Hepatocyte (in vitro differentiated cells): Measurements from ENCODE around the gene PPP2R5C. TPM values are rescaled to one million over a fixed set of nuclear protein-coding genes. Genes with fewer than 3 reads are reported as not detected.

ENCODE experiments used
- DNase-seq: peaks from one replicate; pipeline ENCODE4 v3.0.0-alpha.2; 2016; ENCODE audit warnings: low spot score
- H2AFZ ChIP-seq: fragments of 200-600 bp; sonication (generic); 2 replicates; pipeline ENCODE4 v1.6.0; 2016; ENCODE audit warnings: antibody characterized with exemption, mild to moderate bottlenecking
- H3K27ac ChIP-seq: fragments of 200-600 bp; sonication (generic); 2 replicates; pipeline ENCODE4 v1.5.1; 2016; ENCODE audit warnings: mild to moderate bottlenecking
- H3K27me3 ChIP-seq: fragments of 200-600 bp; sonication (generic); 2 replicates; pipeline ENCODE4 v1.6.1; 2016
- H3K36me3 ChIP-seq: fragments of 200-600 bp; sonication (generic); replicated peaks from 2 replicates; pipeline ENCODE4 v1.5.1; 2016; ENCODE audit warnings: low read depth; ENCODE audit not compliant: insufficient read depth
- H3K4me1 ChIP-seq: fragments of 200-600 bp; sonication (generic); 2 replicates; pipeline ENCODE4 v1.5.1; 2016; ENCODE audit warnings: mild to moderate bottlenecking, moderate library complexity; ENCODE audit not compliant: insufficient read depth
- H3K4me2 ChIP-seq: fragments of 200-600 bp; sonication (generic); 2 replicates; pipeline ENCODE4 v1.6.0; 2016
- H3K4me3 ChIP-seq: fragments of 200-600 bp; sonication (generic); 2 replicates; pipeline ENCODE4 v1.5.1; 2016; ENCODE audit warnings: mild to moderate bottlenecking
- H3K79me2 ChIP-seq: fragments of 200-600 bp; sonication (generic); 2 replicates; pipeline ENCODE4 v1.6.0; 2017; ENCODE audit warnings: mild to moderate bottlenecking
- H3K9me2 ChIP-seq: fragments of 200-600 bp; sonication (generic); replicated peaks from 2 replicates; pipeline ENCODE4 v1.6.0; 2017; ENCODE audit warnings: mild to moderate bottlenecking; ENCODE audit not compliant: insufficient read depth
- H3K9me3 ChIP-seq: fragments of 200-600 bp; sonication (generic); 2 replicates; pipeline ENCODE4 v1.5.1; 2016; ENCODE audit warnings: low read depth, mild to moderate bottlenecking
- H4K20me1 ChIP-seq: fragments of 200-600 bp; sonication (generic); 2 replicates; pipeline ENCODE4 v1.6.0; 2016; ENCODE audit warnings: mild to moderate bottlenecking; ENCODE audit not compliant: insufficient read depth, poor library complexity, severe bottlenecking
- EZH2 ChIP-seq: fragments of 200-600 bp; sonication (generic); IDR thresholded peaks from 2 replicates; pipeline ENCODE4 v1.6.1; 2016; ENCODE audit warnings: antibody characterized with exemption, mild to moderate bottlenecking, borderline replicate concordance
- EZH2phosphoT487 ChIP-seq: fragments of 200-600 bp; sonication (generic); IDR thresholded peaks from one replicate; pipeline ENCODE4 v1.6.1; 2018; ENCODE audit warnings: antibody characterized with exemption, mild to moderate bottlenecking, low read depth, moderate library complexity; ENCODE audit not compliant: unreplicated experiment, severe bottlenecking
- WGBS: methylation state at CpG from one replicate; pipeline ENCODE4 v1.1.6; 2016; ENCODE audit warnings: low lambda C conversion rate; ENCODE audit errors: missing lambda C conversion rate; 5-methylcytosine and 5-hydroxymethylcytosine counted together
- polyA plus RNA-seq: library from polyadenylated mRNA; unstranded; fragments of >200 nt; fragmentation: Nextera tagmentation; extraction: Ambion mirVana; gene quantifications from 2 replicates; pipeline ENCODE4 v1.2.1, GENCODE V29; 2016
- total RNA-seq: library from RNA; depleted of rRNA; stranded (reverse); fragments of >200 nt; gene quantifications from 2 replicates; pipeline ENCODE4 v1.2.3, GENCODE V29; 2014
- TF ChIP-seq, protein P1 (sequence below): fragments of 200-600 bp; sonication (generic); IDR thresholded peaks from 2 replicates; pipeline ENCODE4 v1.5.1; 2016; ENCODE audit warnings: antibody characterized with exemption, mild to moderate bottlenecking; ENCODE audit not compliant: poor library complexity

The PPP2R5C gene
- total and polyA plus RNA-seq, 2 experiments from 2014 or later = 47.4 to 78.0 TPM

DNA sequence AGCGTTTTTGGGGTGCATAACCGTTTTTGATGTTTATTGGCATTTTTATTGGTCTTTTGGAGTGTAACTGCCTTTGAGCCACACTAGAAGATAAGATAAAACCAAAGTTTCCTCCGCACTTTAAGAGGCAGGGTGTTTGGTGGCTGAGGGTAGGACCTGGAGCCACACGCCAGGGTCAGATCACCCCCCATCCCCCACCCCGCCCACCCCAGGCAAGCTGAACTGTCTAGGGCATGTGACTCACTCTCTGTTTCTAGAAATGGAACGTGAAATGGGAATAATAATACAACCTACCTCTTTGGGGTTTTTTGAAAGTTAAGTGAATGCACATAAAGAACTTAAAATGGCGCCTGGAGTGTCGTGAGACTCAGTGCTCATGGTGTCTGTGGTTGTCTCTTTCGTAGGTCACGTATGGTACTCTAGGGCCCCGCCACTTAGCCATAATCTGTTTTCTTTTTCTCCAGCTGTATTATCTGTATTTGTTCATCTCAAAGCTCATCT, 56.0 kb downstream of the PPP2R5C start:
- Histone ChIP-seq H3K27me3 (no peaks in the 10 kb centered on the region), H3K36me3 (no peaks in the 10 kb centered on the region), H3K4me1 (peaks cover 7% of the 10 kb centered on the region), H3K9me2 (no peaks in the 10 kb centered on the region), H3K27ac (no peak overlapping the region), H3K79me2 (peaks cover 100% of the 10 kb centered on the region), H3K9me3 (no peaks in the 10 kb centered on the region), H3K4me3 (no peak overlapping the region), H4K20me1 (peaks cover 78% of the 10 kb centered on the region), H3K4me2 (no peak overlapping the region), H2AFZ (no peak overlapping the region)
- TF ChIP-seq, protein P1, sequence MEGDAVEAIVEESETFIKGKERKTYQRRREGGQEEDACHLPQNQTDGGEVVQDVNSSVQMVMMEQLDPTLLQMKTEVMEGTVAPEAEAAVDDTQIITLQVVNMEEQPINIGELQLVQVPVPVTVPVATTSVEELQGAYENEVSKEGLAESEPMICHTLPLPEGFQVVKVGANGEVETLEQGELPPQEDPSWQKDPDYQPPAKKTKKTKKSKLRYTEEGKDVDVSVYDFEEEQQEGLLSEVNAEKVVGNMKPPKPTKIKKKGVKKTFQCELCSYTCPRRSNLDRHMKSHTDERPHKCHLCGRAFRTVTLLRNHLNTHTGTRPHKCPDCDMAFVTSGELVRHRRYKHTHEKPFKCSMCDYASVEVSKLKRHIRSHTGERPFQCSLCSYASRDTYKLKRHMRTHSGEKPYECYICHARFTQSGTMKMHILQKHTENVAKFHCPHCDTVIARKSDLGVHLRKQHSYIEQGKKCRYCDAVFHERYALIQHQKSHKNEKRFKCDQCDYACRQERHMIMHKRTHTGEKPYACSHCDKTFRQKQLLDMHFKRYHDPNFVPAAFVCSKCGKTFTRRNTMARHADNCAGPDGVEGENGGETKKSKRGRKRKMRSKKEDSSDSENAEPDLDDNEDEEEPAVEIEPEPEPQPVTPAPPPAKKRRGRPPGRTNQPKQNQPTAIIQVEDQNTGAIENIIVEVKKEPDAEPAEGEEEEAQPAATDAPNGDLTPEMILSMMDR = no peak
- TF ChIP-seq EZH2phosphoT487 = no peak
- no peak for TF ChIP-seq EZH2
- 68% methylated on average over 11 of the region's 11 CpGs for WGBS
- no peak for DNase-seq

DNA sequence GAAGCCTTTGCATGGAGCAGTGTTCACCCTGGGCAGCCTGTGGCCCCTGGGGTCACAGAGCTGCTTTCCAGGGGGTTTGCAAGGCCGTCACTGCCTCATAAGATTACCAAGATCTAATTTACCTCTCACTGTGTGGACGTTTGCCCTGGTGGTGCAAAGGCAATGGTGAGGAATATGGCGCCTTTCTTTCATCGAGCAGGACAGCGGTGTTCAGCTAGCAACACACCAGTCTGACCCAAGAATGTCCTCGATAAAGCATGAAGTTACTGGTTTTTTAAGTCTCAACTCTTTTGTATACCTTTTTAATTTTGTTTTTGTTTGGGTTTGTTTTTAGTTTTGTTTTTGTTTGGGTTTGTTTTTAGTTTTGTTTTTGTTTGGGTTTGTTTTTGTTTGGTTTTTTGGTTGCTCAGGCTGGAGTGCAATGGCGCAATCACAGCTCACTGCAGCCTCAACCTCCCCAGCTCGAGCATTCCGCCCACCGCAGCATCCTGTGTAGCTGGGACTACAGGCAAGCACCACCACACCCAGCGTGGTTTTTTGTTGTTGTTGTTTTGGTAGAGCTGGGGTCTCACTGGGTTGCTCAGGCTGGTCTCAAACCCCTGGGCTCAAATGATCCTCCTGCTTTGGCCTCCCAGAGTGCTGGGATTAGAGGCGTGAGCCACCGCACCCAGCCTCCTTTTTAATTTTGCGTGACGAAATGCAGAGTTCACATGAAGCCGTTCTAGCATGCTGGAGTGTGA, 57.9 kb downstream of the PPP2R5C start:
- Histone ChIP-seq H4K20me1 (peaks cover 80% of the 10 kb centered on the region), H3K36me3 (no peaks in the 10 kb centered on the region), H3K9me3 (no peaks in the 10 kb centered on the region), H3K4me2 (no peak overlapping the region), H3K27ac (no peak overlapping the region), H3K79me2 (peaks cover 100% of the 10 kb centered on the region), H3K4me1 (peaks cover 15% of the 10 kb centered on the region), H2AFZ (no peak overlapping the region), H3K9me2 (no peaks in the 10 kb centered on the region), H3K4me3 (no peak overlapping the region), H3K27me3 (no peaks in the 10 kb centered on the region)
- no peak for DNase-seq
- TF ChIP-seq EZH2 (no peak), EZH2phosphoT487 (no peak)
- TF ChIP-seq, protein P1 = no peak
- 95% methylated on average over 16 of the region's 16 CpGs for WGBS

DNA sequence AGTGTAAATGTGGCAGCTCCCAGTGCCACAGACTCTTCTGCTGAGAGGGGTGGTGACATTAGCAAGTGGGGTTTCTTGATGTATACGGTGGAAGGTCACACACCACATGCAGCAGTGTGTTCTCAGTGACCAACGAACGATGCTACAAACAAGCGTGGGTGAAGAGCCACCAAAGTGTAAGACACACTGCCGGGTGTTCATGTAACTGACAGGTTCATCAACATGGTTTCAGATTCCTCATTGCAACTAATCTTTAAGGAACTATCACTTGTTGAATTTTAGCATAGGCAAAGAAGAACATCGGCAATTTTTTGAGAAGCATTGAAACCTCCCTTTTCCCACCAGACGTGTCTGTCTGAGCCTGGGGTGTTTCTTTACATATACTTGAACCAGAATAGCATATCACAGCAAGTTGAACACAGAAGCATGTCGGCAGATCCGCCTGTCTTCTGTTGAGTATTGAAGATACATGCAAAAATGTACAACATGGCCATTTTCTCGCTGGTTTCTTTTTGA, 58.8 kb downstream of the PPP2R5C start:
- Histone ChIP-seq H3K27me3 (no peaks in the 10 kb centered on the region), H3K9me2 (no peaks in the 10 kb centered on the region), H3K4me3 (no peak overlapping the region), H3K4me1 (peaks cover 15% of the 10 kb centered on the region), H3K4me2 (no peak overlapping the region), H3K36me3 (no peaks in the 10 kb centered on the region), H4K20me1 (peaks cover 79% of the 10 kb centered on the region), H3K27ac (no peak overlapping the region), H3K9me3 (no peaks in the 10 kb centered on the region), H3K79me2 (peaks cover 100% of the 10 kb centered on the region), H2AFZ (no peak overlapping the region)
- TF ChIP-seq, protein P1 = no peak
- TF ChIP-seq EZH2 (no peak), EZH2phosphoT487 (no peak)
- DNase-seq = no peak
- WGBS = 96% methylated on average over 10 of the region's 10 CpGs
